CD4-positive, alpha-beta T cell treated with Interleukin-10 for 1 hour (primary cell): ENCODE data around the gene ALPL.
A peak's percentile ranks its signal among the peaks of the same experiment; 100 is the strongest.

ENCODE experiments used
- DNase-seq: peaks from one replicate; pipeline ENCODE4 v3.0.0-alpha.2; 2020

Gene ALPL

DNA sequence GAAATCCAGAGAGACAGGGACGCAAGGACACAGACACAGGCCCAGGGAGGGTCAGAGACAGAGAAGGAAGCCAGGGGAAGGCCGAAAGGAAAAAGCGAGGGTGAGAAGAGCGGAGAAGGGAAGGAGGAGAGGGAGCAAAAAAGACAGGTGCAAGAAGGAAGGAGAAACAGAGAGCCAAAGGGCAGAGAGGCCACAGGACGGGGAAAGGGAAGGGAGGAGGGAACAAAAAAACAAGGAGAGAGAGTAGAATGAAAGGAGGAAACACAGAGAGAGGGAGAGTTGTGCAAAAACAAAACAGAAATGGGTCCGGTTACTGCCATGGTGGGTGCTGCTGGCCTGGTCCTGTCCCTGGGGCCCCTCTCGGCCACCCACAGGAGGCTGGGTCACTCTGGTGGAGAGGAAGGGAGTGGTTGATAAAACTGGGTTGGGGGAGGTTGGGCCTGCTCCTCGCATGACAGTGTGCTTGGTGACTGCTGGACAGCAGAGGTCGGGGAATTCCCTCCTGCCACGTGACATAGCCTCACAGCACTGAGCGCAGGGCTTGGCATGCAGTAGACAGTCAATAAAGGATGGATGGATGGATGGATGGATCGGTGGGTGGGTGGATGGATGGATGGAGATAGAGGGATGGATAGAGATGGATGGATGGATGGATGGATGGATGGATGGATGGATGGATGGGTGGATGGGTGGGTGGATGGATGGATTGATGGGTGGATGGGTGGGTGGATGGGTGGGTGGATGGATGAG is 95.2 kb downstream of the ALPL start:
- DNase-seq: no peak

DNA sequence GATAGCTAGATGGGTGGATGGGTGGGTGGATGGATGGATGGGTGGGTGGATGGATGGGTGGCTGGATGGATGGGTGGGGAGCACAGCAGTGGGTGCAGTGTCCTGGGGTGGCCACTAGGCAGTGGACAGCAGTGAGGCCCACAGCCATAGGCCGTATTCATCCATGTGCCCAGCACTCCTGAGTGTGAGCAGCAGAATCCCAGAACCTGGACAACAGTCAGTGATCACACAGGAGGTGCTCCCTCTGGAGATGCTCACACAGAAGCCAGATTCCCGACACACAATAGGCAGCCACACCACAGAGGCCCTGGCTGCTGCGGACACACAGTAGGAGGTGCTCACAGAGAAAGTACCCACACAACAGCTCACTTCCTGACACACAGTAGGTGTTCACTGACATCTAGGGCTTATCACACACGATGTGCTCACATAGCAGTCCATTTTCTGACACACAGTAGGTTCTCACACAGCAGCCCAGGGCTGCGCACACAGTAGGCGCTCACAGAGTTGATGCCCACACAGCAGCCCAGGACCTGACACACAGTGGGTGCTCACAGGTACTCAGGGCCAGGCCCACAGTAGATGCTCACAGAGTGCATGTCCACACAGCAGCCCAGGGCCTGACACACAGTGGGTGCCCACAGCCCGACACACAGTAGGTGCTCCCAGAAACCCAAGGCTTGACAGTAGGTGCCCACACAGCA is 95.9 kb downstream of the ALPL start:
- no peak for DNase-seq

DNA sequence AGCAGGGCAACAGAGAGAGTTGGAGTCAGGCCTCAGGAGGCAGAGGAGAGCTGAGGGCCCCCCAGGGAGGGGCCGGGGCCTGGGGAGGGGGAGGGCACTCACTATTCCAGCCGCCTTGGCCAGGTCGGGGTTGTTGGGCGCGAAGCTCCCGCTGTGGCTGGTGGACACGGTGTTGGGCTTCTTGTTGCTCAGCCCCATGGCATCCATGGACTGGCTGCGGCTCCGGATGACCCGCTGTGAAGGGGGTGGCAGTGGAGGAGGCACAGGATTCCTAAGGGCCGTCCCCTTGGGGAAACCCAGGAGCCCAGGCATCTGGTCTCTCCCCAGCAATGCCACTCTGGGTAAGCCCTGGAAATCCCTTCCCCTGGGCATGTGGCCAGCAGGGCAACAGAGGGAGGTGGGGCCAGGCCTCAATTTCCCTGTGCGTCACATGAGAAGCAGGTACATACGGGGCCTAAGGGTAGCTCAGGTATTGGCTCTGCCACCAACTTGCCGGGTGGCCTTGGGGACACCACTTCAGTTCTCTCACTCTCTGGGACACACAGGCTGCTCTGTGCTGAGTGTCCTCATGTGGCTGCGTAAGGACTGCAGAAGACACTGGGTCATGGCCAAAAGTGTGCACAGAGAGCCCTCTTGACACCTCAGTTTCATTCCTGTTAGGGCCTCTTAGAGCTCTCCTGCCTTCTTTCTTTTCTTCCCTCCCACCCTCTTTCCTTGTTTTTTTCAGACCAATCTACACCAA is 96.9 kb downstream of the ALPL start:
- no peak for DNase-seq

DNA sequence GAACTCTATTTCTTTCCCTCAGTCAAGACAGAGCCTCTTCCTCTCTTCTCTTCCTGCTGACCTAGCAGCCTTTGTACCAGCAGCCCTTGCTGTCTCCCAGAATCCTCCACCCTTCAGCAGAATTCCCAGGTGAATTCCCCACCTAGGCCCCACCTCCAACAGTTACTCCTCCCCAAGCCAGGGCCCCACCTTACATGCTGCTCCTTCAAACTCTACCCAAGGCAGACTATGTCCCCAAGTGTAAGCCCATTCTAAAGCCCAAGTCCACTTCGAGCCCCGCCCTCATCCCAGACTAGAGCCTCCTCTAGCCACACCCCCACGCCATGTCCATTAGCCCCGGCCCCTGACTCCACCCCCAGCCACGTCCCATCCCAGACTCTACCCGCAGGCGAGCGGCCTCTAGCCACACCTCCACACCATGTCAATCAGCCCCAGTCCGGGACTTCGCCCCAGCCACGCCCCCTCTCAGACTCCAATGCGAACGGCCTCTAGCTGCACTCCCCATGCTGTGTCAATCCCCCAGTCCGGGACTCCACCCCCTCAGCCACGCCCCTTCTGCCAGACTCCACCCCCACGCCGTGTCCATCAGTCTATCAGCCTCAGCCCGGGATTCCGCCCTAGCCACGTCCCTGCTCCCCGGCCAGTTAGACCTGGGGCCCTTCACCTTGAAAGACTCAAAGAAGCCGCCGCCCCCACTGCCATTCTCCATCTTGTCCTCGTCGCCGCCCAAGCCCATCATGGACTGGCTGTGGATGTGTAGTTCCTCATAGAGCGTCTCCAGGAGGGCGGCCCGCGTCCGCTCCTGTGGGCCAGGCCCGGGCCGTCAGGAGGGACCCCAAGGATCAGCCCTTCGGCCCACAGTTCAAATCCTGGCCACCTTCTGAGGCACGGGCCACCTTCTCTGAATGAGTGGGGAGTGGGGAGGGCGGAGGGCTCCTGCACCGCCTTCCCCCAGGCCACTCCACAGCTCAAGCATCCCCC is 98.6 kb downstream of the ALPL start:
- DNase-seq: peak; percentile 40

DNA sequence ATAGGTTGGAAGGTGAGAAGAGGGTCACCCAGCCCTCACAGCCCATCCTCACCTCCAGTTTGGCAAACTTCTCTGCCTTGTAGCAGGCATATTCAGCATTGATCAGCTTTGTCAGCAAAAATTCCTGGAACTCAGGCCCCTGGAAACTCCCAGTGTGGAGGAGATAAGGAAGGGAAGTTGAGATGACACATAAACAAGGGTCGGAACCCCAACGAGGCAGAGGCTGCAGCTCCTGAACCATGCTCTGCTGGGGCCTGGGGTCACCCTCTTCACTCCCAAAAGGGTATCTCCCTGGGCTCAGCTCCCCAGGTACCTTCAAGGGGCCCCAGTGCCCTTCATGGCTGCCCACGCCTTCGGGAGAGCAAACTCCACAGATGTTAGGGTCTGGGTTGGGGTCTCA is 99.6 kb downstream of the ALPL start:
- DNase-seq: no peak

DNA sequence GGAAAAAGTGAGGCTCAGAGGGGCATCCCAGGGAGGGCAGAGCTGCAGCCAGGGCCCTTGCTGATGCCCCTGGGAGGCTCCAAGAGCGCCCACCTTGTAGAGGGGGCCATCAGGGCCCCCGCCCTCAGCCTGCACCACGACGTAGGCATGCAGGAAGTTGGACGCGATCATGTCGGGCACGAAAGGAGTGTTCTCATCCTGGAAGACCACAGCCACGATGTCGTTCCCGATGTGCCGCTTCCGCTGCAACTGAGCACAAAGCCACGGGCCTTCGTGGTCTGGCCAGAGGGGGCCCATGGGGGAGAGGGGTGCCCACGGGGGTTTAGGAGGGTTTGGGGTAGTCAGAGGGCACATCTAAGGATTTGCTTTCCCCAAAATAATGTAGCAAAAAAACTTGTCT is 100.8 kb downstream of the ALPL start:
- no peak for DNase-seq

DNA sequence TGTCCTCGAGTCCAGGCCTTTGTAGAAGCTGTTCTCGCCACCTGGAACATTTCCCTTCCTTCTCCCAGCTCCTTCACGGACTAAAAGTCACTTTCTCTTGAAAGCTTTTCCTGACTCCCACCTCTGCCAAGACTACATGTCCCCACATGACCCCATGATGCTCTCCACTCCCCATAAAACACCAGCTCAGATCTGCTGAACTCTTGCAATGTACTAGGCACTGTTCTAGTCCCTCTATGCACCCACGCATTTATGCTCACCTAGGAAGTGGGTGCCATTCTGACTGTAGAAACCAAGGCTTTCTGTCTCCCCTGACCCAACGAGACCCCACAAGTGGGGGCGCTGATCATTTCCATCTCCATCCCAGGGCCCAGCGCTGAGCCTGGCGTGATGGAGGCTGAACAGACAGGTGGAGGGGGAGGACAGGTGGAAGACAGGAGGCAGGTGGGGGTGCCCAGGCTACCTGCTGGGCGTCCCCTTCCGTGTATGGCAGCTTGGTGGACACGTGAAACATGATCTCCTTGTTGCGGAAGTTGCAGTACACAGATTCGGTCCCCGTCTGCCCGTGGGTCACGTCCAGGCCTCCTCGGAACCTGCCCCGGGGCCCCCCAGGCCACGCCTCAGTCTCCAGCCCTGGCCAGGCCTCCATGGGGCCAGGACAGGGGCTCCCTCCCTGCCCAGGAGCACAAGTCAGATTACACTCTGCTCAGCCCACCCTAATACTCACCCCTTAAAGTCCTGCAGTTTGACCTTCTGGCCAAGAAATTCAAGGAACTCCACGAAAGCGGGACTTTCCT is 102.0 kb downstream of the ALPL start:
- DNase-seq: no peak

DNA sequence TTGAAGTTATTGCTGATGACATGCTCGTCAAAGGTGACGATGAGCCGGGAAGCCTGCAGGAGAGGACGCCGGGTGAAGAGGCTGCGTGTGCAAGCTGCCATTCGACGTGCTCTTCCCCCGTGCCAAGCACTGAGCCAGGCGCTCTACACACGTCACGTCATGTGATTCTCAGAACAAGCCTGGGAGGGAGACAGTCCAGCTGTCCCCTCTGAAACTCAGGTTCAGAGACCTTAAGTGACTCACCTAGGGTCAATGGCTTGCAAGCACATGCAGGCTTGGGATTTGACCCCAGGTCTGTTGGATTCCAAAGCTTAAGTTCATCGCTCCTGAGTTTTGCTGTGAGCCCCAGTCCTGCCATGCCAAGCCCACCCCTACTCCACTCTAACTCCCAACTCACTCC is 102.8 kb downstream of the ALPL start:
- no peak for DNase-seq

DNA sequence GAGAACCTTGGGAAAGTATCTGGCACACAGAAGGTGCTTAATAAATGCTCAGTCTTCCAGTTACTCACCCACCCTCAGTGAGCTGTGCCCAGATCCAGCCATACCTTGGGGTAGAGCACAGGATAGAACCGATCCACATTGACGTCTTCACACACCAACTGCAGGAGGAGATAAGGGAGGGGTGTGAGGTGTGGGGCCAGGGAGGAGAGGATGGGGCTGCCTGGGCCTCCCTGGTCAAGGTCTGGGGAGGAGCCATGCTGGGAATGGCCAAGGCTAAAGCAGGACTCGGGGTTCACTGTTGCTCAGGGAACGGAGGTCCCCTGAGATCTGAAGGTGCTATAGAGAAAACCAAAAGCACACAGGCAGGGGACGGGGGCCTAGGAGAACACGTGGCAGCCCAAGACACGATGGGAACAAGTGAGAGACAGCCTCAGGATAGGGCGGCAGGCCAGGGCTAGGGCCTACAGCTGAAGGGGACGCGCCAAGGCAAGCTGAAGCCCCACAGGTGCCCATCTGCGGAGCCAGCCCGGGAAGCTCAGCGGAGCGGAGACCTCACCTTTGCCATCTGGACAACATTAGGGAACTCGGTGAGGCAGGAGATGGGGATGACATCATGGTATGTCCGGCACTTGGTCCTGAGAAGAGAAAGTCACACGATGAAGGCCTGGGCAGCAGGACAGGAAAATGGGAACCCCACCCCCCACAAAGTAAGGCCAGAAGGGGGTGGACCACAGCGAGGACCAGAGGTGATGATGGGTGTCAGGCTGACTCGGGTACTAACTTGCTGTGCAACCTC is 104.0 kb downstream of the ALPL start:
- DNase-seq: no peak

DNA sequence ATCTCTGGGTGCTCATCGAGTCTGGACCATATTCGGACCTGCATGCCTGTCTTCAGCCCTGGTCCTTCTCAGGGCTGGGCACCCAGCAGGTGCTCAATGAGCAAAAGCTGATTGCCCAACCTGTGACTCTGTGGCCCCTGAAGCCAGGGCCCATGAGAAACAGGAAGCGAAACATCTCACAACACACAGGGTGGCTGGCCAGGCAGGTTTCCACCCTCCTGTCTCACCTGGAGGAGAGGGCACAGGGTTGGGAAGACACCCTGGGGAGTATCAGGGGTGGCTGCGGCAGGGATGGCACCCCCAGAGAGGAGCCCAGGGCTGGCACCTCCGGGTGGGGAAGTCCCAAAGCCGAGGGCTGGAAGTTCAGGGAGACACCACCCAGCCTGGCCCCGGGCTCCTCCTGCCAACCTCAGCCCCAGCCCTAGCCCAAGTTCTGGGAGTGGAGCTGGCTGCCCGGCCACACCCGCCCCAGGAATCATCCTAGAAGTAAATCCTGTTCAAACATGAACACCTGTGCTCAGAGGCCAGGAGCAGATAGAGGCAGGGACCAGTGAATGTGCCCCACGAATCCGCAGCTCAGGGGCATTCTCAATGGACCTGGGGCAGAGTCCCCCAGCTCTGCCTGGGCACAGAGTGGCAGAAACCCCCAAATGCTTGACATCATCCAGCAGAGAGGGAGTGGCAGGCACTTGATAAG is 105.3 kb downstream of the ALPL start:
- no peak for DNase-seq

DNA sequence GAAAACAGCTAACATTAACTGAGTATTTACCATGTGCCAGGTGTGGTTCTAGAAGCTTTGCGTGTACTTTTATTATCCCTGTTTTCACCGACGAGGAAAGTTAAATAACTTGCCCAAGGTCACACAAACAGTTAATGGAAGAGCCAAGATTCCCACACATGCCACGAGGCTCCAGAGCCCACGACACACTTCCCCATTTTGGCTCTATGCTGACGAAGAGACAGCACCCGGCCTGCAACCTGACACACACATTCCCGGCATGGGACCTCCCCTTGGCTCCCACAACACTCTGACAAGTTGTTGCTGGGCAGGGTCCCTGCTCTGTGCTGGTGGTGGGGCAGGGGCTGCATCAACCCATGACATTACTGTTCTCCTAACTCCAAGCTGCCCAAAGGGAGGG is 107.1 kb downstream of the ALPL start:
- no peak for DNase-seq

DNA sequence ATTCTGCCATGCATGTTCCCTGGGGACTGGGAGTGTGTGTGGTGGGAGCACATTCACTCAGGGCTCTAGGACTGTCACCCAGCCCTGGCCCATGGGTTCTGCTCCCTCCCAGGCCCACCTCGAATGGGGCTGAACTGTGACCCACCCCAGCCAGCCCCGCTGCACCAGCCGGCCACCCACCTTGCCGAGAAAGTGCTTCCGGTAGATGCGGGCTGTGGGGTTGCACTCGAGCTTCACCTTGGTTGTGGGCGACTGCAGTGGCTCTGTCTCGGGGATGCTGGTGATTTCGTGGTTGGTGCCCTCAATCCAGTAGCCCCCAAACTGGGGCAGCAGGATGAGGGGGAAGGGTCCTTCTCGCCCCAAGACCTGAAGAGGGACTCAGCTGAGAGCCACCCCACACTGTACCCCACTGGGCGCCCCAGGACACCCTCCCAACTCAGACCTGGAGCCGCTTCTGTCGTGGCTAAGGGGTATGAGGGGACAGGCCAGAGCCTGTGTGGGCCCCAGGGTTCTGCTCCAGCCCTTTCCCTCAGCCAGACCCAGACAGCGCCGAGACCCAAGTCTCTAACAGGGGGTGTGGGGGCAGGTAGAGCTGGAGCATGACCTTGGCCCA is 108.0 kb downstream of the ALPL start:
- DNase-seq: no peak

DNA sequence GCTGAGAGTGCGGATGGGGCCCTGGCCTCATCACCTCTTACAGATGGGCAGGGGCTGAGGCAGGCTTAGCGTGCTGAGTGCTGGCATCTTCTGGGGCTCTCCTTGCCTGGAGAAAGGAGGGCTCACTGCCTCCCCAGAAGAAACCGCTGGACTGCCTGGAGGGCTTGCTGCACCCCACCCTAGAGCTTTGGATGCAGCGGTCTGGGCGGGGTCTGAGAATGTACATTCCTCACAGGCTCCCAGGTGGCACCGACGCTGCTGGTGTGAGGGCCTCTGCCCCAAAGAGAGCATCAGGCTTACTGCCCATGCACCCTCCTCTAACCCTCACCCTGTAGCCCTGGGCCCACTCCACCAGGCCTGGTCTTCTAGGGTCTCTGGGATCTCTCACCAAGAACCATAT is 108.8 kb downstream of the ALPL start:
- DNase-seq: no peak

DNA sequence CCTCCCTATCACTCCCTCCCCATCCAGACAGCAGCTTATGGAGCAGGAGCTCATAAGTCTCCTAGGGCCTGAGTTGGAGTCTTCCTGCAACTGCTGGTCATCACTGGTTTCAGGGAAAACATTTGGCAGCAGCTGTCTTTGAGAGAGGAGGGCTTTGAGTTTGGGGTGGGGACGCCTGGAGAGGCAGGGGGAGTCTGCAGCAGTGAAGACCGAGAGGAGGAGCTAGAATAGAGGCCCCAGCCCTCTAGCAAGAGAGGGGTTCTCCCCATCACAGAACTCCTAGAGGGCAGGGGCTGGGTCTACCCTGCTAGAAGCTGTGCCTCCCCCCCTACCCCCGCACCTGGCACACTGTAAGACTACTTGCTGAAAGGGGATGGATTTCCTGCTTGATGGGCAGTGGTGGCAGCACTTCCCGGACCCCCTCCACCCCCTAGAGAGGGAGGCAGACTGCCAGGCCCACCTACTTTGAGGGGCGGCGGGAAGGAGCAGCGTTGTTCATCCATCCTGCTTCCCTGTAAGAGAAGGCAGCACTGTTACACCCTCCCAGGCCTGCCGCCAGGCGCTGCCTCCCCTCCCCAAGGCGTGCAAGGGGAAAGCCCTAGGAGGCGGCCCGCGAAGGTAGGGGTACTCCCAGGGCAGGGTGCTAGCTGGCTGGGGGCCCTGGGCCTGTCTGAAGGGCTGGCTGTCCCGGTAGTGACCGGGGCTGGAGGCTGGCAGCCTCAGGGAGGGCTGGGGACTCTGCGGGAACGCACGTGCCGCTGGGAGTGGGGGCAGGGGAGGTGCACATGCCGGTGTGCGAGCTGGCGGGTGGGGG is 109.5 kb downstream of the ALPL start:
- DNase-seq: no peak

DNA sequence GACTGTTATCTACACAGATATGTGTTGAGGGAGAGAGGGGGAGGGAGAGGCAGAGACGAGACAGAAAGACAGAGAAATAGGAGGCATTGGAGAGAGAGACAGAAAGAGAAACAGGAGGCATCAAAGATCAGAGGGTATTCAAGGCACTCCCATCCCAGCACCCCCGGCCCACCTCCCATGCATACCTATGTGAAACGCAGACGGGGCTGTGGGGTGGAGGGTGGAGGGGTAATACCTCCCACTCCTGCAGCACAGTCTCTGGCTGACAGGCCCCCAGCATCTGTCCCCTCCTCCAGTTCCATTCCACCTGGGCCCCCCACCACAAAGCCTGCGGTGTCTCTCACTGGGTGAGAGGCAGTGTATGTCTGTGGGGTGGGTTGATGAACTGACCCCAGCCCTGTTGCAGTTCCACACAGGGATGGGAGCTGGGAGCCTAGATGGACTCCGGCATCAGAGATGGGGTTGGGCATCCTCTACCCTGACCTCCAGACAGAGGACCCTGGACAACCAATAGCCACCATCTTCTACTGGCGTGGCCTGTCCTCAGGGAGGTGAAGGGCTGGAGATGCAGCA is 110.2 kb downstream of the ALPL start:
- DNase-seq: no peak

DNA sequence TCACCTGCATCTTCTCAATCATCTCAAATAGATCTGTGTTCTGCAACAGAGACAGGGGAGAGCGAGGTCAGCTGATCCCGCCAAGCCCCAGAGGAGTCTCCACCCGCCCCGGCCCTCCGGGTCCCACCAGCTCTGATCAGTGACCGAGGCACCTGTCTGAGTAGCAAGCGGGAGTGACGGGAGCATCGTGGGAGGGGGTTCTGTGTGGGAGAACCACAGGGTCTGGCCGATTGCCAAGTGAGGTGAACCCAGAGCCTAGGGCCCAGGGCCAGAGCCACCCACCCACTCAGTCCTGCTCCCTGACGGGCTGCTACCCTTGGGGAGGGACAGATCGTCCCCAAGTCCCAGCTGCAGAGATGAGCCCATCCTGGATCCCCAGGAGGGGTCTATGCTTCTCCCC is 110.8 kb downstream of the ALPL start:
- no peak for DNase-seq

DNA sequence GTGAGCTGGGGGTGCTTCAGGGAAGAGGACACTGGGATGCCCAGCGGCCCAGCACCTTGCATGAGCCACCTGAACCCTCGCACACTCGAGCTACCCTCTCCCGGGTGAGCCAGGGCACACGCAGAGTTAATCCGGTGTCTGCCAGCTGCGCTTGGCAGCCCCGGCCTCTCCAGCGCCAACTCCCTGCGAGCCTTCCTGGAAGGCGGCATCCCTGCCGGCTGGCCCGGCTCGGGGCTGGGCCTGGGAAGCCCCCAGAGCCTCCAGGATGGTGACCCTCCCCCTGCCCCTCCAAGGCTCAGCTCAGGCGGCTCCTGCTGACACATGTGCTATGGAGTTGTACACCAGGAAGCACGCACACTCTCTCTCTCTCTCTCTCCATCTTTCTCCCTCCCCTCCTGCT is 111.3 kb downstream of the ALPL start:
- no peak for DNase-seq

DNA sequence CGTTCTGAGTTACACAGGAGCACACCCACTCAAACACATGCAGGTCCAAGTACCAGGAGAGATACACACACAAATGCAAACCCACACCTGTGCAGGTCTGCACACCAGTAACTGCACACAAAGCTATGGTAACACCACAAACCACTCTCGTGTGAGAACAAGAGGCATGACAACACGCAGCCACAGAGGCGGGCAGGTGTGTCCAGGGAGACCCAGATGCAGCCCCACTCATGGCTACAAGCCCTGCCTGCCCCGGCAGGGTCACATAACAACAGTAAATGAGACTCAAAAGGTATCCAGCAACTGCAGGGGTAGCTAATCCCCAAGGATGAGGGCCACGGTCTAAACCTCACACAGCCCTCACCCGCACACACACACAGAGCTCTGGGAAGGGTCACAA is 111.8 kb downstream of the ALPL start:
- DNase-seq: no peak
